ENCODE results near the gene MFN2. TPM values are rescaled to one million over a fixed set of nuclear protein-coding genes. Genes with fewer than 3 reads are reported as not detected.

MFN2 gene
- total and polyA plus RNA-seq, 9 of the 15 experiments (the other 6 are each of a cell fraction or from before 2014, with no cell fraction given), result 10.5 to 158 (median 87.1) TPM

GRCh38 chr1:11946647-11947046 lies 33.6 kb upstream of the MFN2 start (continued):
- peak in 1 of 2 experiments; percentile 69; a peak in 2 of 4 replicates for TF ChIP-seq TRIM24 (IDR thresholded peaks at IDR 0.05)

DNA sequence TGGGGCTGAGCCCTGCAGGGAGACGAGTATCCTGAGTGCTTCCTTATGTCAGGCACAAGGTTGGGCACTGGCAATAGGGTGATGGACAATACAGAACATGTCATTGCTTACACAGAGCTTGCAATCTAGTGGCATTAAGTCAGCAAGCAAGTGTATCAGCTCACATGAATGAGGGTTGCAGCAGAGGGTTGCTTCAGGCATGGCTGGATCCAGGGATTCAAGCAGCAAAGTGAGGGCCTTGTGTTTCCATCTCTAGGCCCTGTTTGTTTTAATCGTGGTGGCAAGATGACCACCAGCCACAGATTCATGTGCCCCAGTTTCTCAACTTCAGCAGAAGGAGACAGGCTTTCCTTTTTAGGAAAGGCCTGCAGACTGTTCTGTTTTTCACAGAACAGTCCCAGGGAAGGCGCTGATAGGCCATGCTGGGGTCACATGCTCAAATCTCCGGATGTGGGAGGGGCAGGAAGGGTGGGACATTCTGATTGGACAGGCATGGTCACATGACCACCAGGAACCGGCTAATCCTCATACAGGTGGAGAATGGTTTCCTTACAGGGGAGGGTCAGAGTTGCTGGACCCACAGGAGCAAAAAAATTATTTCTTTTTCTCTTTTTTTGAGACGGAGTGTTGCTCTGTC lies 31.3 kb upstream of the MFN2 start:
- H3K27ac ChIP-seq (ENCODE audit: extremely low read depth, low read depth, low read length), result 0 out of 3 replicates have a peak overlapping the region, but pooled peaks have one; percentile 6
- in situ Hi-C loops (cut with MboI), result no loop called here
- no peak overlapping the region for H3K4me3 ChIP-seq
- H3K9me1 ChIP-seq (ENCODE audit: control insufficient read depth, insufficient read depth, low read length), result no peaks in the 10 kb centered on the region
- POLR2A ChIA-PET, result interaction anchor here (0.6 to 6.3 kb wide), 4 partner anchors 10 to 151 kb away, joined by 3 to 51 read pairs (median 3); no protein-coding TSS in a partner anchor
- no peaks in the 10 kb centered on the region; the same call in 2 of the 3 replicates for H3K79me2 ChIP-seq (ENCODE audit: control insufficient read depth, insufficient read depth, low read length)
- H3K9ac ChIP-seq (ENCODE audit: insufficient read depth in 1 of 2, low read depth in 2 of 2, low read length in 2 of 2), result no peak overlapping the region
- ATAC-seq (peak; percentile 84), FAIRE-seq (peak; percentile 96), DNase-seq (ENCODE audit: extremely low read depth in 1 of 4, low spot score in 3 of 4) (peak; percentile 76 to 99 (median 94))
- no peaks in the 10 kb centered on the region for H4K20me1 ChIP-seq (replicated peaks; ENCODE audit: control insufficient read depth, insufficient read depth, low read length)
- CTCF ChIA-PET (ENCODE audit: low intra/inter-chr PET ratio), result no interaction called here
- H2AFZ ChIP-seq (ENCODE audit: low read depth, low read length), result no peak overlapping the region
- 72% methylated on average over 6 of the region's 6 CpGs for WGBS (ENCODE audit: insufficient coverage, low coverage, missing lambda C conversion rate)
- no peaks in the 10 kb centered on the region for H3K27me3 ChIP-seq (ENCODE audit: control insufficient read depth in 2 of 2, insufficient read depth in 2 of 2, low read length in 2 of 2)
- peaks cover 8% of the 10 kb centered on the region for H3K9me3 ChIP-seq (replicated peaks; ENCODE audit: control insufficient read depth, insufficient read depth, low read depth, low read length)
- H3K4me1 ChIP-seq (replicated peaks in 1 of 2; ENCODE audit: control insufficient read depth in 2 of 2, insufficient read depth in 2 of 2, low read length in 2 of 2), result peaks cover 0 to 10% of the 10 kb centered on the region in 2 experiments; a peak in 3 of 5 replicates
- peaks cover 77% of the 10 kb centered on the region for H3K36me3 ChIP-seq (ENCODE audit: control insufficient read depth, insufficient read depth, low read length)
- no peak overlapping the region for H3K4me2 ChIP-seq (ENCODE audit: insufficient read depth, low read length)
- BruUV-seq (replicated peaks), result no TSS peak
- intact Hi-C loops (cut with micrococcal nuclease), result no loop called here
- peak; percentile 25 for TF ChIP-seq FOS (IDR thresholded peaks at IDR 0.05; ENCODE audit: extremely low read depth, insufficient read length)
- peak; percentile 46; the same call in 1 of the 2 replicates for TF ChIP-seq REST (IDR thresholded peaks at IDR 0.05; ENCODE audit: borderline replicate concordance)
- TF ChIP-seq REST (CRISPR knock-in tag; IDR thresholded peaks at IDR 0.05; ENCODE audit: low read depth), result no peak
- TF ChIP-seq CBX3 (IDR thresholded peaks at IDR 0.05; ENCODE audit: borderline replicate concordance in 1 of 2, low read length in 2 of 2), result peak in 1 of 2 experiments; percentile 60; a peak in 2 of 3 replicates
- TF ChIP-seq POLR2A (conservative IDR thresholded peaks at IDR 0.05), result peak; percentile 45; the same call in 1 of the 2 replicates
- peak; percentile 69; the same call in 1 of the 2 replicates for TF ChIP-seq CBX1 (IDR thresholded peaks at IDR 0.05; ENCODE audit: low read depth)
- TF ChIP-seq, protein P1, sequence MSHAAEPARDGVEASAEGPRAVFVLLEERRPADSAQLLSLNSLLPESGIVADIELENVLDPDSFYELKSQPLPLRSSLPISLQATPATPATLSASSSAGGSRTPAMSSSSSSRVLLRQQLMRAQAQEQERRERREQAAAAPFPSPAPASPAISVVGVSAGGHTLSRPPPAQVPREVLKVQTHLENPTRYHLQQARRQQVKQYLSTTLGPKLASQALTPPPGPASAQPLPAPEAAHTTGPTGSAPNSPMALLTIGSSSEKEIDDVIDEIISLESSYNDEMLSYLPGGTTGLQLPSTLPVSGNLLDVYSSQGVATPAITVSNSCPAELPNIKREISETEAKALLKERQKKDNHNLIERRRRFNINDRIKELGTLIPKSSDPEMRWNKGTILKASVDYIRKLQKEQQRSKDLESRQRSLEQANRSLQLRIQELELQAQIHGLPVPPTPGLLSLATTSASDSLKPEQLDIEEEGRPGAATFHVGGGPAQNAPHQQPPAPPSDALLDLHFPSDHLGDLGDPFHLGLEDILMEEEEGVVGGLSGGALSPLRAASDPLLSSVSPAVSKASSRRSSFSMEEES (CRISPR knock-in tag; IDR thresholded peaks at IDR 0.05), result peak; percentile 91
- 0 out of 2 replicates have a peak, but pooled peaks have one; percentile 15 for TF ChIP-seq ETV1 (tag; conservative IDR thresholded peaks at IDR 0.05; ENCODE audit: low read depth)
- TF ChIP-seq CBFA2T2 (conservative IDR thresholded peaks at IDR 0.05), result peak; percentile 74
